Astrocyte of the hippocampus (primary cell): ENCODE results near the gene NMNAT2.
"Not testable (repeated sequence)": the region's sequence is repeated elsewhere in the genome, so short reads cannot be mapped to it uniquely, and the experiment has no call there.

ENCODE experiments used
- DNase-seq: peaks from one replicate; pipeline ENCODE4 v3.0.0; 2011; ENCODE audit warnings: low read depth, low spot score

NMNAT2 gene

DNA sequence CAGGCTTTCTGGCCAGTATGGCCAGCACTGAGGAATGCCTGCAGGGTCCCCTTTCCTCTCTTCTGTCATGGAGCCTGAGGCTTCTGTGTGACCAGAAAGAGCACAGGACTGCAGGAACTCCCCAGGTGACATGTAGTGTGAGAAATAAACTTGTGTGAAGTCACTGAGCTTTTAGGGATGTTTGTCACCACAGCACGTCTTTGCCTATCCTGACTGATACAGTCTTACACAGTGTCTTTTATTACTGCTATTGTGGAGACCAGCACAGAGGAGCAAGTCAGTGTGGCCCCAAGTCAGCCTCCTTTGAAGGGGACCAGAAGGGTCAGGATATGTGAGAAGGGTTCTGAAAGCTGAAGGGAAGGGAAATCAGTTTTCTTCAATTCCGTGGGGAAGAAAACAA lies 129.6 kb downstream of the NMNAT2 start:
- DNase-seq = no peak

DNA sequence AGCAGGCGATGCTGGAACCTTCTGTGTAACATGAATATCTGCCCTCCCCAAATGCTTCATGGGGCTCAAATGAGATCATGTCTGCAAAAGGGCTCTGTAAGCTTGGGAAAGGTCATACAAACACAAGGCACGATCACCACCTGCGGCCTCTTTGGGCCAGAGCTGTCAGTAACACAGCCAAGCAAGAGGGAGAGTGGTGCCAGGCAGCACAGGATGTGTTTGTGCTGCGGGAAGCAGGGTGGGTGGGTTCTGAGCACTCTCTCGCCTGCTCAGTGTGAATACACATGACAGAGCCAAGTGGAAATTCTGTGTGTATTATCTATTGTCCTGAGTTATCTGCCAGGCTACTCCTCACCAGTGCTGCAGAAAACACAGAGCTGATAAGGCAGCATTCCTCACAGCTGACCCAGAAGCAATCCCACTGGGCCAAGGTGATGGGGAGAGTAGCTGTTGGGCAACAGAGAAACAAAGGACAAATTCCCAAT lies 130.9 kb downstream of the NMNAT2 start:
- peak; percentile 53 for DNase-seq

DNA sequence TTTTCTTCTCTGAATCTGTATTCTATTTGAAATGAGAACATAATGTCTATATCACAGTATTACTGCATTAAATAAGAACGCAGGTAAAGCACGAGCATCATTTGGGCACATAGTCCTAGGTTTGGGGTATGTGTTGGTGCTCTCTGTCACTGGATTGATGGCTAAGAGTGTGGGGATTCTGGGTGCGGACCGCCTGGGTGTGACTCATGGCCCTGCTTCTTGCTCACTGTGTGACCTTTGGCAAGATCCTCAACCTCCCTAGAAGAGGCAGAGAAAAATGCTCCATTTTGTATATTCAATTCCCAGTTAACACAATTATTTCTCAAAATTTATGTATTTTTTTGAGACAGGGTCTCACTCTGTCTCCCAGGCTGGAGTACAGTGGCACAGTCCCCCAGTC lies 132.4 kb downstream of the NMNAT2 start:
- DNase-seq = no peak

DNA sequence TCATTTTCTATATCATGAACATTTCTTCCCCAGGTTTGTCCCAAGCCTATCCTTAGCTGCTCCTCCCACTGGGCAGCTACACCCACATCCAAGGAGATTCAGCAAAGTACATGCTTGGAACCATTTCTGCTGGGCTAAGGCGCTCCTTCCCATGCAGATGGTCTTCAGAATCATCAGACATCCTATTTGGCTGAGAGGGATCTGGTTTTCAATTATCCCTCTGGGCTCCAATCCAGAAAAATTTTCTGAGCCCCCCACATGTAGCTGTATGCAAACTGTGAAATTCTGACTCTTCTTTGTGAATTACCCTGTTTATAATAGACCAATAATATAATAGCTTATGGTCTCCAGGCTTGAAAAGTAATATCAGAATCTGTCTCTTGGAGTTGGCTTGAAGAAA lies 132.9 kb downstream of the NMNAT2 start:
- no peak for DNase-seq

DNA sequence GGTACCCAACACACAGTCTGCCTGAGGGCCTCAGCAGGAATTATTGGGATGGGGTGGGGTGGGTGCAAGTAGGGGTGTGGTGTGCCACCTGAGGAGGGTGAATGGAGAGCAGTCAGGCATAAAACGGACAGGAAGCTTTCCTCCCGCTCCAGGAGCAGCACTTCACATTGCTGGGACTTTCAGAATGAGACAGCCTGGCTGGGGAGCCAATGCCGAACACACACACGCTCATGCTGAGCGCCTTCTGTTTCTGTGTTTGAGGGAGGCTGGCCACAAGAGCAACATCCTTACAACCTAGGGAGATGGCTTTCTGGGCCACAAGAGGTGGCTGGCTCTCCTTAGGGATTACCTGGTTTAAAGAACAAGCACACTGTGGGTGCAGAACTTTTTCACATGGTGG lies 134.1 kb downstream of the NMNAT2 start:
- no peak for DNase-seq

DNA sequence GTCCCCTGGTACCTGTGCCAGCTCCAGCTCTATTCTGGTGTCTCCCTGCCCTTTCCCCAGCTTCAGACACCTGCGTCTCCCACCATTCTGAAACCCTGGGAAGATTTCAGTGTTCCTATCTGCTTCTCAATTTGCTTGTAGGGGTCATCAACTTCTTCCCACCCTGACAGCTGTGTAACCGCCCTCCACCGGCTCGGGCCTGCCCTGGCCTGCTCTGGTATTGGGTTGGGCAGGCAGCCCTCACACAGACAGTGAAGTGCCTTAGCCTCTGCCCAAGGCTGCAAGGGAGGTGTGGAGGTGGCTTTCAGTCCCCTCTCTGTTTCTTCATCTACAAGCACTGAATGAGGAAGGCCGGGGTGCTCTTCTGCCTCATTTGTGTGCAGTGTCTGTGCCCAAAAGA lies 134.9 kb downstream of the NMNAT2 start:
- no peak for DNase-seq

DNA sequence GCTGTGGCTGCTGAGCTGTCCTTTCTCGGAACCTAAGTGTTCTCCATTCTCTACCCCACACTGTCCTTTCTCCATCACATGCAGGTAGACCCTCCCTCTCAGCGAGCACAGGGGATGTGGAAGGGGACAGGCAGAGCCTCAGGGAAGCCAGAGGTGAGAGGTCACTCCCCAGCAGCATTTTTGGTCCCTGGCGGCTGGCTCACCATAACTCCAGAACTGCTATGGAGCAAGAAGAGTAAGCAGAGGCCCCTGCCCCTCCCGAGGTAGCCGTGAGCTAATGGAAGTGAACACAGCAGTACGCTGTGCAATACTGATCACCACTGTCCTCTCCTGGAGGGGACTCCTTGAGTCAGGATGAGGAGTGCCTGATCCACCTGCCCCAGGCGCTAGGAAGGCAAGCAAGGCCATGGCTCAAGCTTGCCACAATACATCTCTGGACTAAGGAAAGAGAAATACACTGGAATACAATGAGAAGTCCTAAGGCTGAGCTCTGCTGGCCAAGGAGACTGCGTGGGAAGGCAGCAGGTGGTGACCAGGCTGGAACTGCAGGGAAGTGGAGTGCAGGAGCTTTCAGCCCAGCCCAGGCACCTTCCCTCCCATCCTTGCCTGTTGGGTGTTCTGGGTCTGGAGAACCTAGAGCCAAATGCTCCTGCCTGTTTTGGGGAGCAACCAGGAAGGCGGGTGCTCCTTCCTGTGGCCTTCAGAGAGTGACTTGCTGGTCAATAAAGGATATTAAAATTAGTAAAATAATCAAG lies 135.9 kb downstream of the NMNAT2 start:
- no peak for DNase-seq

DNA sequence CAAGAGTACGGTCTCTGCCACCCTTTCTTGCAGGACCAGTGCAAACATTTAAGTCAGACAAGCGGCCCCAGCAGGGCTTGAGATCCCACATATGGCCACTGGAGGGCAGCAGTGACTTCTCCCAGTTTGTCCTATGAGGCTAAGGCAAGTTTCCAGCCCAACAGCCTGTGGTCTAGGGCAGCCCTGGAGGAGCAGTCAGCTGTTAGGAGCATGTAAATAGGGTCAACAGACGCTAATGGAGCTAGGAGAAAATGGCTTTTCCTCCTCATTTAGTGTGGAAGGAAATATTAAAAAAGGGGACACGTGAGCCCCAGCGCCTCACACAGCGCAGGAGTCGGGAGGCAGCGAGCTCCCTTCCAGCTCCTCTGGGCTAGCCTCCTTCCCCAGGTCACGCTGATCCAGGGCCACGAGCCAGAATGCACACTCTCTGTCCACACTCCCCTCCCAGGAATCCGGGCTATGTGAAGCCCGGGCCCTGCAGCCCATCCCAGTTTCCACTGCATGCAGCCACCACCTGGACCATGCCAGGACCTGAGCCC lies 136.6 kb downstream of the NMNAT2 start:
- peak; percentile 97 for DNase-seq

DNA sequence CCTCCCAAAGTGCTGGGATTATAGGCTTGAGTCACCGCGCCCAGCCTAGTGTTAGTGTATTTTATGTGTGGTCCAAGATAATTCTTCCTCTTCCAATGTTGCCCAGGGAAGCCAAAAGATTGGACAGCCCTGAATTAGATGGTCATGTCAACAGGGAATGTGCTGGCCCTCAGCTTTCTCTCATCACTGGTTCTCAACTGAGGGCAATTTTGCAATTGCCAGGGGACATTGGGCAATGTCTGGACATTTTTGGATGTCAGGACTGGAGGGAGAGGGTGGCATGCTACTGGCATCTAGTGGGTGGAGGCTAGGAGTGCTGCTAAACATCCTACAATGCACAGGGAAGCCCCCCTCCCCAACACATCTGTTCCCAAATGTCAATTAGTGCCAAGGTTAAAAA lies 137.1 kb downstream of the NMNAT2 start:
- peak; percentile 34 for DNase-seq

DNA sequence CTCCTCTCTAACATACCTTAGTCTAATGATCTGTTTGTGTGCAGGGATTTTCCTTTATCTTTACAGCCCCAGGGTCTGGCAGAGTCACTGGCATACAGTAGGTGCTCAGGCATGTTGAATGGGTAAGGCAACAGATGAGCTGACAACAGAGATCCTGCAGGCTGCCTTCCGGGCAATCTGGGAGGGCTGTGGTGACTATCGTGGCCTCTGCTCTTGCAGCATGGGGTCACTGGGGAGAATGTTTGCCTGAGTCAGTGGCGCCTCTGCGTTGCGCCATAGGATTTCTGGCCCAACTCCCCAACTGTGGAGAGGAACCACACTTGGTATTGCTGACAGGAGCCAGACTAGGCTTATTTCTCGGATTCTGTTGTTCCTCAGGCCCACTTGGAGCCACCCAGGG lies 138.3 kb downstream of the NMNAT2 start:
- no peak for DNase-seq

DNA sequence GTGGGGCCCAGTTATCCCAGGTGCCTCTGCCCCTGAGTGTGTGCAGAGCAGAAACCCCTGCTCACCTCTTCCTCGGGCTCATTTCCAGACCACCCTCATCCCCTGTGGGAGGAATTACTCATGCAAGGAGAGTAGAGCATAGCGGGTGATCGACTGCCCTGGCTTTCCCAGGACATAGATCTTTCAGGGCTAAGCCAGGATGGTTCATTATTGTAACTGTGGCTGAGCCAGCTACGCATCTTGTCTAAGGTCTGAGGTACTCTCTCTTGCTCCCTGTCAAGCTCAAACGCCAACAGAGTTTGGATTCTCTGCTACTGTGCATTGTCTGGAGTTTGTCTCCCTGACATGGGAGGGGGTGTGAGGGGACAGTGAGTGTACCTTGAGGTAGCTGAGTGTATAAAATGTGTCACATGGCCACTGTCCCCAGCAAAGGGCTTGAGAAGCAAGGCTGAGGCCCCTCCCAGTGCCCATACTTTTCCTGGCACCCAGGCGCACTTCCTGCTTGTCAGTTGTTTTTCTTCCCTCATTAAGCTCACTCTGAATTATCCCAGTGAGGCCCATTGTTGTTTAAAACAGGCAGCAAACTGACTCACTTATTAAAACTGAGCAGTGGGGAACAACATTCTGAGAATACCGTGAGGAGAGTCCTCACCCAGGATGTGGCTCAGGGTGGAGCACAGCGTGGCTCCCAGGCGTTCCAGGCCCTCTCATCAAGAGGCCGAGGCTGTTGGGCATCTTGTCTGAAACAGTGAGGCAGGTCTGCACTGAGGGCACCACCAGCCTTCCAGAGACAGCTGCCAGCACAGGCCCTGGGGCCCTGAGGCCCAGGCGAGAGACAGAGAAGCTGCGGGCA lies 139.2 kb downstream of the NMNAT2 start:
- peak; percentile 86 for DNase-seq

DNA sequence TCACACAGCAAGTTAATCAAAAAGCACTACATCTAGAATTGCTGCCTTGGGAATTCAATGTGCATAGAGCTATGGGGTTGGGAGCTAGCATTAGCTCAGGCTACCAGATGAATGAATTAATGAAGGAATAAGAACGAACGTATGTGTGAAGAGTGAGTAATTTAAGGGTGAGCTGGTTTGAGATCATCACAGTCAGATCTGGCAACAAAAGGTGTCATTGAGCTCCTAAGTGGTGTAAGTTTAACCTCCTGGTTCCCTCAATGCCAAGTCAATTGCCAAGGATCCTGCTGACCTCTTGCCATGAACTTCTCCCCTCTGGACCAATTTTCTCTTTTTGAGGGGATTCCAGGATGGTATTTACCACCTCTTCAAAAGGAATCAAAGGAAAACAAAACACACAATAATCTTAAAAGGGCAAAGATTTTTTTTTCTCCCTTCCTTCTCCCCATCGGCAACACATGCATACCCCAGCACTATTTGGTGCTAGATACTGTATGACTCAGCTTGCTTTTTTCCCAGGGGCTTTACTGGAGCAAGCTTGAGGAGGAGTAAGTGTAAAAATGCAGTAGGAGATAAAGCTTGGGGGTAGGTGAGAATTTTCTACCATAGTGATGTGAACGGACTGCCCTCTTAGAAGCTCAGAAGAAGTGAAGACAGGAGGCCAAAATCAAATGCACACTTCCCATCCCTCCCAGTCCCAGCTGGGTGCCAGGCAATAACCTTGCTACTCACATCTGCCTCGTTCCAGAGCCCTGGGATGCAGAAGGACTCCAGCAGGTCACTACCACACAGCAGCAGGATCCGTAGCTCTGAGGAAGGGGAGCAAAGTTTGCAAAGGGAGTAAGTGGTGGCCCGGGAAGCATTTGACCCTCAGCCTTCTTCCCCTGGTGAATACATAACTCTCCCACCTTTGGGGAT lies 140.1 kb downstream of the NMNAT2 start:
- peak; percentile 56 for DNase-seq

DNA sequence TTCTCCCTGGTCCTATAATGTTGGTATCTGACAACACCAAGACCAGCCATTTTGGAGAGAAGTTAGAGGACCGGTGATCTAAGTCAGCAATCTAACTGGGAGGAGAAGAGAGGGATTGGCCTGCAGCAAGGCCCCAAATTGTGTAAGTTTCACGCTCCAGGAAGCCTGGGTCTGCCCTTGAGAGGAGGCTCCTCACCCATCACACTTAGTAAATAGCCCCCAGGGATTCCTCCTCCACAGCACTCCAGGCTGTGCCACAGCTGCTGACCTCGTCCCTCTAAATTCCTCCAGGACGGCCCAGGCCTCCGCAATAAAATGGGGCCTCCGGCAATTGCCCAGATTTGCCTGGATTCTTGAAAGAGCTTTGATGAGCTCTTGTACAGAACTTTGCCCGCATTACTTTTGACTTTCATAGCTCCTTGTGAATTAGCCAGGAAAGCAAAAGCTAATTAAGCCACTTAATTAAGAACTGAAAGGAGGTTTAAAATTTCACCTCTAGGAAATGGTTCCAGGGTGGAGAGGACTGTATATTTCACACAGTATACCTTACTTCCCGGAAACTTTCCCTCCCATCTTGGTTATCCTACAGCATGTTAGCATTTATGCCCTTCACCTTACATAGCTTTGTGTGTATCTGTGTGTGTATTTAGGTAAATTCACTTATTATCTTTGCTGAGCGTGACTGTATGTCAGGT lies 141.6 kb downstream of the NMNAT2 start:
- no peak for DNase-seq

DNA sequence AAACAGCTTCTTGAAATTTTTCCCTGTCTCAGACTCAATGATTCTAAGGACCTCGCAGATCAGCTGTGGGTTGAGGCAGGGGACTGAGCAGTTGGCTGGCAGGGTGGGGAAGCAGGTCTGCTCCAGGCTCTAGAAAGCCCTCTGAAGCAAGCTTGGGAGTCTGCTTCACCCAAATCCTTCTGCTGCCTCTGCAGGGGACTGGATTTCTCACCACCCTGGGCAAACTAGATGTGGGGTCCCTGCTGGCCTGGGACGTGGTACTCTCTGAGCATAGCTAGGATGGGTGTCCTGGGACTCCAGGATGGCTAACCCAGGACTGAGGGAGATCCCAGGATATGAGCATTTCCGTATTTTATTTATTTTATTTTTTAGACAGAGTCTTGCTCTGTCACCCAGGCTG lies 142.9 kb downstream of the NMNAT2 start:
- no peak for DNase-seq

DNA sequence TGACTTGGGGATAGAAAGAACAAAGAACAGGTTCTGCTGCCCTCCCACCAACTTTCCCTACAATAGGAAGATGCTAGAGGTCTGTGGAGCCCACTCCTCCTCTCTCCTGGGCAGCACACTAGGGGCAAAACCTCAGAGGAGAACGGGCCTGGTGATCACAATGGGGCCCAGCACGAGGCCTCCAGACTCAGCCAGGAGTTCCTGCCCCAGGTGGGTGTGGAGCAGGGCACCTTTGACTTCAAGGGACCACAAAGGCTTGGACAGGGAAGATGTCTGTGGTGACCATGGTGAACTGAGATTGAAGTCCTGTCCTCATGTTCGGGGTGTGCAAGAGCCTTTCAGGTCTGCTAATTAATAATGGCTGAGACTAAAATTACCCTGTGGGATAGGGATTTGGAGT lies 143.3 kb downstream of the NMNAT2 start:
- no peak for DNase-seq

DNA sequence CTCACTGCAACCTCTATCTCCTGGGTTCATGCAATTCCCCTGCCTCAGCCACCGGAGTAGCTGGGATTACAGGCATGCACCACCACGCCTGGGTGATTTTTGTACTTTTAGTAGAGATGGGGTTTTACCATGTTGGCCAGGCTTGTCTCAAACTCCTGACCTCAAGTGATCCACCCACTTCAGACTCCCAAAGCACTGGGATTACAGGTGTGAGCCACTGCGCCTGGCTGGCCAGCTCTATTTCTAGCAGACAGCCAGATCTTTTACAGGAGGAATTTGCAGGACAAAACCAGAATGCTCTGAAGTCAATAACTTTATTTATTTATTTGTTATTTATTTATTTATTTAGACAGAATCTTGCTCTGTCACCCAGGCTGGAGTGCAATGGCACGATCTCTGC lies 144.2 kb downstream of the NMNAT2 start:
- not testable (repeated sequence) for DNase-seq

DNA sequence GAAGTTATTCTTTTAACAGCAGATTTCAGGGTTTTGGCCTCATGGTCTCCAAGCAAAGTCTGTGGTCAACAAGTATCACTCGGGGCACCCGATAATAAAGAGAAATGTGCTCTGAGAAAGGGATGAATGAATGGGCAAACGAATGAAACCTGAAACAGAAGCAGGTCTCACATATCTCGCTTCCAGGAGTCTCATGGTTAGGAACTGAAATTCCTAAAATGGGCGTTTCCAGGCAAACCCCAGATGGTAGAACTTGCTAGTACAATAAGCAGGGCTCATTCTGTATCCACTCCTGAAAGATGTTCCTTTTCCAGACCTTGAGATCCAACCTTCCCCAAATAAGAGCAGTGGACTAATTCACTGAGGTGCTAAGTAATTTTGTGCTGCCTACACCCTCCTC lies 144.9 kb downstream of the NMNAT2 start:
- no peak for DNase-seq

DNA sequence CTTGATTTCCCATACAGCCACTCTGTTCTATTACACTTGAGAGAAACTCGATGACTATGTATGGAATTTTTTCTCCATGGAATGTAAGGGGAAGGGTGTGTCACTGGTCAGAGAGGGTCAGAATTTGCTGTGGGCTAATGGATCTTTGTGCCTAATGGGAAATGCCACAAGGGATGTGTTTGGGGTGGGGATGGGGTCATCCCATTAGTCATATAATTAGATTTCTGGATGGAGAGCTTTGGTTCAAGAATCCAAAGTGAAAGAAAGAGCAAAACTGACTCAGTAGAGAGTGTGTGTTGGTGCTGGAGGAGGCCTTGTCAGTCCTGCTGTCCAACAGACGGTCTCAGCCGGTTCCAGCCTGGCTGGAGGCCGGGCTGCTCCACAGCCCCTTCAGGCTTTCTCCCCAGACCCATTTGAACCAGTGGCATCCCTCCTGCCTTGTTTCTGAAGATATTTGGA lies 145.8 kb downstream of the NMNAT2 start:
- peak; percentile 62 for DNase-seq

DNA sequence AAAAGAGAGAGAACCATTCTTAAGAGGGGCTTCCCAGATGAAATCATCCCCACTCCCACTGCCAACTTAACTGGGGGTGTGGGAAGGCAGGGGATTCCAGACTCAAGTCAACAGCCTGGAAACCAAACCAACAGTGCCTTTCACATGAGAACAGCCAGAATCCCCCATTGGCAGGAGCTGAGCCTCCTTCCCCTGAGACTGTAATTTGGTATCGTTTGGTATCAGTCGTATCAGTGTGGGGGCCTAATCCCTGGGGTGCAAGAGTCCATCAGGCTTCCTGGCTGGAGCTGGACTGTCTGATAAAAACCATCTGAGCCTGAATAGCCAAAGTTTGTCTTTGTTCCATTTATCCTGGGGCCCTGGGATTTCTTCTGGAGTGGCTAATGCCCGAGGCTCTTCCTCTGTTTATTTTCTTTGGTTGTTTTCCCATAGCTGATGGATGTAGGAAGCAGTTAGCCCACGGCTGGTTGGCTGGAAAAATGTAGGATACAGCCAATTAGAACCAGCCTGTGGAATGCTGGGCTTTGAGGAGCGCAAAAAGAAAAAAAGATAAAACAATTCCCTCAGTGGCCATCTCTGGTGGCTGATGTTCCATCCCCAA lies 147.5 kb downstream of the NMNAT2 start:
- peak; percentile 86 for DNase-seq

DNA sequence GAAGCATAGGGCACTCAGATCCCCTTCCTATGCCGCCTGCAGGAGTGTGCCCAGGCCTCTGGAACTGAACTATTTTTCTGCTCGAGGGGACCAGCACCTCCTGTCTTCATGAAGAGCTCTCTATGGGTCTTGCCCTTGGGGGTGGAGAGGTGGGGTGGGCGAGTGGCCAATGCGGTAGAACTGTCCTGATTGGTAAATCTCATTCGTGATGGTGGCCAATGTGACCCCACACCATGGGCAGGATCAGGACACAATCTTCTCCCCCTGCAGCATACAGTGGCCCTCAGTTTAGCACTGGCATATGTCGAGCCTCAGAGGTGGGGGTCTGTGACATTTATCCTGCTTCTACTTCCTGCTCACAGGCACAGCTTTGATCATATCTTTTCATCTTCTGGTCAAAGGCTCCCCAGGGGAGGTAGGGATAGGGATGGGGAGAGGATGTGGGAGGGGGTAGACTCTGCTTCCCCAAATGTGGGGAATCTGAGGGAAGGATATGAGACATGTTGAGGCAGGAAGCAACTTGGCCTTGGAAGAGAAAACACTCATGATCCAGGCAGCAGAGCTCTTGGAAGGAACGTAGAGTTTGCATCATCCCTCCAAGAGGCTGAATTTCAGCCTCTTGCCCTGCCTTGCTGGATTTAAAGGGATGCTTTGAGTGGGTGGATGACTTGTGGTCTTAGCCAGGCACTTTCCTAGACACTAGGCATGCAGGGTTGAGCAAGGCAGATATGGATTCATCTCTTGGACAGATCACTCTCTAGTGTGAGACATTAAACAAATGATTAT lies 150.3 kb downstream of the NMNAT2 start:
- peak; percentile 21 for DNase-seq
